SK-N-SH (cell line): Measurements from ENCODE around the gene RCAN2.

Experiments
- FOXM1 ChIP-seq: IDR thresholded peaks from 2 replicates; pipeline ENCODE4 v1.4.0; 2012; ENCODE audit warnings: low read depth, mild to moderate bottlenecking
- GABPA ChIP-seq: IDR thresholded peaks from 2 replicates; pipeline ENCODE4 v1.4.0; 2012; ENCODE audit warnings: low read depth, mild to moderate bottlenecking
- POLR2AphosphoS5 ChIP-seq: IDR thresholded peaks from 2 replicates; pipeline ENCODE4 v1.6.1; 2012; ENCODE audit warnings: low read depth, low read length
- RAD21 ChIP-seq: IDR thresholded peaks from 2 replicates; pipeline ENCODE4 v1.6.1; 2012; ENCODE audit warnings: mild to moderate bottlenecking, low read length
- RCOR1 ChIP-seq: fragments of 150-350 bp; IDR thresholded peaks from 2 replicates; pipeline ENCODE4 v1.6.1; 2017; ENCODE audit warnings: antibody characterized with exemption, low read length
- TCF12 ChIP-seq: IDR thresholded peaks from 2 replicates; pipeline ENCODE4 v1.4.0; 2012
- TF ChIP-seq, protein P1 (sequence below): fragments of 200-600 bp; sonication (generic); IDR thresholded peaks from 2 replicates; pipeline ENCODE4 v1.6.1; 2017; ENCODE audit warnings: antibody characterized with exemption, mild to moderate bottlenecking, moderate library complexity

DNA sequence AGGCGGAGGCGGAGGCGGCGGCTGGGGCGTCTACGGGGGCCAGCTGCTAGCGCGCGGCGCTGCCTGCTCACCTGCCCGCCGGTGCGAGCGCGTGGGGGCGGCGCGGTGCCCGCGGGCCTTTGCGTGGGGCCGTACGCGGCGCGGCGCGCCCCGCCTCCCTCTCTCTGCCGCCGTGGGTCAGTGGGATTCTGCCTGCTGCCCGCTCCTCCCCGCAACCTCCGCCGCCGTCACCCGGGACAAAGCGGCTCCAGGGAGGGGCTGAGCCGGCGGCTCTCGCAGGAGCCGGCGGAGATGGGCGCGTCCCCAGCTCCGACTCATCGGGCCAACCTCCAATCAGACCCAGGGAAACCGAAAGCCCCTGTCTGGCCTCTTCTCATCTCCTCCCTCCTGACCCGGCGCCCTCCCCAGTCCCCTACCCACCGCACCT, at the start of gene RCAN2:
- TF ChIP-seq, protein P1, sequence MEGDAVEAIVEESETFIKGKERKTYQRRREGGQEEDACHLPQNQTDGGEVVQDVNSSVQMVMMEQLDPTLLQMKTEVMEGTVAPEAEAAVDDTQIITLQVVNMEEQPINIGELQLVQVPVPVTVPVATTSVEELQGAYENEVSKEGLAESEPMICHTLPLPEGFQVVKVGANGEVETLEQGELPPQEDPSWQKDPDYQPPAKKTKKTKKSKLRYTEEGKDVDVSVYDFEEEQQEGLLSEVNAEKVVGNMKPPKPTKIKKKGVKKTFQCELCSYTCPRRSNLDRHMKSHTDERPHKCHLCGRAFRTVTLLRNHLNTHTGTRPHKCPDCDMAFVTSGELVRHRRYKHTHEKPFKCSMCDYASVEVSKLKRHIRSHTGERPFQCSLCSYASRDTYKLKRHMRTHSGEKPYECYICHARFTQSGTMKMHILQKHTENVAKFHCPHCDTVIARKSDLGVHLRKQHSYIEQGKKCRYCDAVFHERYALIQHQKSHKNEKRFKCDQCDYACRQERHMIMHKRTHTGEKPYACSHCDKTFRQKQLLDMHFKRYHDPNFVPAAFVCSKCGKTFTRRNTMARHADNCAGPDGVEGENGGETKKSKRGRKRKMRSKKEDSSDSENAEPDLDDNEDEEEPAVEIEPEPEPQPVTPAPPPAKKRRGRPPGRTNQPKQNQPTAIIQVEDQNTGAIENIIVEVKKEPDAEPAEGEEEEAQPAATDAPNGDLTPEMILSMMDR: no peak
- TF ChIP-seq TCF12 (no peak), RCOR1 (no peak), FOXM1 (no peak), GABPA (no peak), POLR2AphosphoS5 (no peak), RAD21 (no peak)
